Lower leg skin (tissue), 4 donors: ENCODE data around the gene TMED6. TPM values are rescaled to one million over a fixed set of nuclear protein-coding genes. Genes with fewer than 3 reads are reported as not detected.

Source experiments
- DNase-seq, 2 donors: peaks; one replicate each; pipeline ENCODE4 v3.0.0-alpha.2; 2019; ENCODE audit warnings: low spot score in 2 of 2
- H3K4me3 ChIP-seq: fragments of 200-600 bp; sonication (generic); 2 replicates; pipeline ENCODE4 v1.5.1; 2017; ENCODE audit warnings: mild to moderate bottlenecking, low read depth; ENCODE audit not compliant: poor library complexity, severe bottlenecking
- CTCF ChIP-seq, 3 donors: fragments of 450-650 bp; IDR thresholded peaks; one replicate each; pipeline ENCODE4 v1.5.1; 2016; ENCODE audit warnings: antibody characterized with exemption in 3 of 3, mild to moderate bottlenecking in 3 of 3, moderate library complexity in 2 of 3
- POLR2A ChIP-seq, 2 donors: fragments of 450-650 bp; IDR thresholded peaks; one replicate each; pipeline ENCODE4 v1.6.1; 2016 to 2017; ENCODE audit warnings: antibody characterized with exemption in 2 of 2, mild to moderate bottlenecking in 1 of 2, moderate library complexity in 1 of 2
- WGBS, 2 donors: methylation state at CpG; one replicate each; pipeline ENCODE4 v1.1.5; 2018; 5-methylcytosine and 5-hydroxymethylcytosine counted together
- intact Hi-C: fragments of 100-400 bp; cut with DNase I; formaldehyde crosslinking; loops from one replicate; pipeline ENCODE4 v1.15.0; 2023; ENCODE audit warnings: low total_unique reads
- total RNA-seq, 4 donors: library from RNA; depleted of rRNA; stranded (reverse); fragments of >200 nt; gene quantifications; one replicate each; pipeline ENCODE4 v1.1.0, GENCODE V29; 2016

The TMED6 gene
- not detected for total RNA-seq

DNA sequence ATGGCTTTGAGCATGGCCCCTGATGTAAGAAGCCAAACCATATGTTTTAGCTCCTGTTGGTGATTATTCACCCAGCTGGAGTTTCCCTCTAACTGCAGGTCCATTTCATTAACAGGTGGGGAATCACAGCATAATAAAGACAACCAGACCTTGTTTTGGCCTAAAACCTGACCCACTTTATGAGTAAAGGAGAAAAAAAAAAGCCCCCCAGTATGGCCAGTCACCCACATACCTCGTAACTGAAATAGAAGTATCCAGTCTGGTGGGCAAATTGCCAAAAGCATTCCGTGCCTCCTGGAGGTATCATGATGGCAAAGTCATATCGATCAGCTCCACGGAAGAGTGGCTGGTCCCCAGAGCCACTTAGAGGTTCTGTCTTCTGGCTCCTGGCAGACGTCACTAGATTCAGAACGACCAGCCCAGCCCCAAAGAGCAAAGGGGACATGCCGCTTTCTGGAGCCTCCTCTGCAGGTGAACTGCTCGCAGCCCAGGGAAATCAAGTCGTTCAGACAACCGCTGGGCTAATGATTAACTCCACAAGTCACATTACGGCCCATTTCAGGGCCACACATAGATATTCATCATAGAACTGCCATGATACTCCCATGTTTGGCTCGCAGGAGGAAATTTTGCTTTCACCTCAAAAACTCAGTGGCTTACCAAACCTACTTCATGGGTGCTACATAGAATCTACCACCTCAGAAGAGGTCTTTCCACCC, at the start of gene TMED6:
Gene TMED6 (minus strand): TSS at position 478 of the 719 bp plus-strand sequence. CDS start 33 bp downstream, at position 445.
- H3K4me3 ChIP-seq: no peak within 1 kb of the TSS
- whole genome bisulfite sequencing, 2 donors: 83 to 94% methylated on average over 12 of the region's 12 CpGs
- DNase-seq: peak in 1 of 2 donors; percentile 62

DNA sequence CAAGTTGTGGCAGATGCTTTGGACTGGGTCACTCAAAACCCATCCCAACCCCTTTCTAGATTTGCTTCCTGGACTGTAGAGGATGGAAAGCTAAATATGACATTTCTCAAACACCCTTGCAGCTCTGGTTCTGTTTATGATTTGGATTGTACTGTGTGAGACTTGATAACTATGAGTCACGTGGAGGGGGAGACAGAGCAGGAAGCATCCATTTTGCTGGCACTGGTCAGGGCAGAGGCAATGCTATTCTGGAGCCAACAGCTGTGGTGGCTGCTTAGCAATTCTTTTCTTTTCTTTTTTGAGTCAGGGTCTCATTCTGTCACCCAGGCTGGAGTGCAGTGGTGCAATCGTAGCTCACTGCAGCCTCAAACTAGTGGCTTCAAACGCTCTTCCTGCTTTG, 47.8 kb upstream of the TMED6 start:
- 54% methylated on average over 3 of the region's 3 CpGs for WGBS, 2 donors
- TF ChIP-seq CTCF (IDR thresholded peaks at IDR 0.05): no peak
- TF ChIP-seq POLR2A (IDR thresholded peaks at IDR 0.05): no peak
- no peak for DNase-seq
- no peak overlapping the region for H3K4me3 ChIP-seq
- intact Hi-C loops: loop anchor here (10.0 kb wide), 1 partner anchor 65 kb away; no protein-coding TSS in a partner anchor

More for the DNA sequence above, at the start of gene TMED6:
- intact Hi-C loops: no loop called here
- TF ChIP-seq POLR2A (IDR thresholded peaks at IDR 0.05) (no peak), CTCF (IDR thresholded peaks at IDR 0.05) (no peak)

DNA sequence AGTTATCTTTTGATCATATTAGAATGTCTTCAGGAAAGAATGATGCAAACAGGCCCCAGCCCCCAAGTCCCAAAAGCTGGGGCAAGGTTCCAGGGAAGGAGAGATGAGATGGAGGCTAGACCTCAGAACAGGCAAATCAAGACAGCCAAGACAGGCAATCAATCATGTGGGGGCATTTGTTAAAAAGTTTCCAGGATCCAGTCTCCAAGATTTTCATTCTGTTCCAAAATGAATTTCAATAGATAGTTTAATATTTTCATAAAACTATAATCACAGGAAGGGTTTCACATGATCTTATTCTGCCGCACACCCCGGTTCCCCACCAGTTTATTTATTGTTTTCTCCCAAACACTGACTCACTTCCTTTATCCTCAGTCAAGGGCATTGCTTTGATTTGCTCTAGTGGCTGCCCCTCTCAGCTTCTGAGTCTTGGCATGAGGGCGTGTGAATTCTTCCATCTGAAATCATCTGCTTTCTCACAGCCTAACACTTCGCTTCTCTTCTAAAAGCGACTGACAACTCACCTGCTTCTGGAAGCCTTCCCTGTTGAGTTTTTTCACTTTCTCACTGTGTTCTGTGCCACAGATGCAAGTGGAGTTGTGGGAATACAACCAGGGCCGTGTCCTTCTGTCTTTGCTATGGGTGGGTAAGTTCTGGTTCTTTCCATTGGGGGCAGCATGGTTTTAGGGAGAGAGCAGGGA, 46.4 kb upstream of the TMED6 start:
- intact Hi-C loops: loop anchor here (10.0 kb wide), 1 partner anchor 67 kb away; no protein-coding TSS in a partner anchor
- 32 to 37% methylated on average over 6 of the region's 6 CpGs for WGBS, 2 donors

GRCh38 chr16:69396187-69397061, 44.8 kb upstream of the TMED6 start:
- intact Hi-C loops: loop anchor here (10.0 kb wide), 1 partner anchor 68 kb away; no protein-coding TSS in a partner anchor
- H3K4me3 ChIP-seq: no peak overlapping the region
- WGBS, 2 donors: 40 to 41% methylated on average over 13 of the region's 13 CpGs
- TF ChIP-seq POLR2A (IDR thresholded peaks at IDR 0.05) (no peak), CTCF (IDR thresholded peaks at IDR 0.05) (peak in 1 of 3 donors; percentile 43)
- DNase-seq: peak; percentile 76 to 92

More for the DNA sequence above, 46.4 kb upstream of the TMED6 start:
- DNase-seq: no peak
- H3K4me3 ChIP-seq: no peak overlapping the region
- no peak for TF ChIP-seq CTCF (IDR thresholded peaks at IDR 0.05)
- no peak for TF ChIP-seq POLR2A (IDR thresholded peaks at IDR 0.05)

DNA sequence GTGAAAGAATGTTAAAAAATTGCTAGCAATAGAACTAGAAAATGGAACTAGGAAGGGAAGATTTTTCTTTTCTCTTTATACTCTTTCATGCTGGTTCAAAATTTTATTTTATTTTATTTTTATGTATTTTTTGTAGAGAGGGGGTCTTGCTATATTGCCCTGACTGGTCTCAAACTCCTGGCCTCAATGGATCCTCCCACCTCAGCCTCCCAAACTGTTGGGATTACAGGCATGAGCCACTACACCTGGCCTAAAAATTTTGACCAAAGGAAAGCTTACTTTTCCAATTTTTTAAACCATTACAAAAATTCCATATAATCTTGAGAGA, 44.2 kb upstream of the TMED6 start:
- intact Hi-C loops: loop anchor here (10.0 kb wide), 1 partner anchor 69 kb away; no protein-coding TSS in a partner anchor
- no peak for DNase-seq
- no peak overlapping the region for H3K4me3 ChIP-seq
- no peak for TF ChIP-seq POLR2A (IDR thresholded peaks at IDR 0.05)
- no peak for TF ChIP-seq CTCF (IDR thresholded peaks at IDR 0.05)
